ENCODE results near the gene G2E3.
"Not testable (repeated sequence)": the region's sequence is repeated elsewhere in the genome, so short reads cannot be mapped to it uniquely, and the experiment has no call there.

Gene G2E3

GRCh38 chr14:30573966-30574365, 15.0 kb downstream of the G2E3 start:
- no peak for DNase-seq (ENCODE audit: low read depth)
- H3K4me3 ChIP-seq (ENCODE audit: low read length): no peak overlapping the region
- no peak for TF ChIP-seq CTCF (conservative IDR thresholded peaks at IDR 0.05; ENCODE audit: low read length)

DNA sequence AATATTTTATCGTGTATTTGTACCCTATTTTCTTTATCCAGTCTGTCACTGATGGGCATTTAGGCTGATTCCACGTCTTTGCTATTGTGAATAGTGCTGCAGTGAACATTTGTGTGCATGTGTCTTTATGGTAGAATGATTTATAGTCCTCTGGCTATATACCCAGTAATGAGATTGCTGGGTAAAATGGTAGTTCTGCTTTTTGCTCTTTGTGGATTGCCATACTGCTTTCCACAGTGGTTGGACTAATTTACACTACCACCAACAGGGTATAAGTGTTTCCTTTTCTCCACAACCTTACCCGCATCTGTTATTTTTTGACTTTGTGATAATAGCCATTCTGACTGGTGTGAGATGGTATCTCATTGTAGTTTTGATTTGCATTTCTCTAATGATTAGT, 15.8 kb downstream of the G2E3 start:
- not testable (repeated sequence) for H3K4me3 ChIP-seq (ENCODE audit: low read length); DNase-seq (ENCODE audit: low read depth)

DNA sequence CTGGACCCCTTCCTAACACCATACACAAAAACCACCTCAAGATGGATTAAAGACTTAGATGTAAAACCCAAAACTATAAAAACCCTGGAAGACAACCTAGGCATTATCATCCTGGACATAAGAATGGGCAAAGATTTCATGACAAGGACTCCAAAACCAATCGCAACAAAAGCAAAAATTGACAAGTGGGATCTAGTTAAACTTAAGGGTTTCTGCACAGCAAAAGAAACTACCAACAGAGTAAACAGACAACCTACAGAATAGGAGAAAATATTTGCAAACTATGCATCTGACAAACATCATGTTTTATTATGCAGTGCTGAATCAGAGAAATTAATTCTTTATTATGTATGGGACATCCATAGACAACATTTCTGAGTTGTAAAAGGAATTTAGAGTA, 17.4 kb downstream of the G2E3 start:
- H3K4me3 ChIP-seq (ENCODE audit: low read length); DNase-seq (ENCODE audit: low read depth): not testable (repeated sequence)

- TF ChIP-seq CTCF (conservative IDR thresholded peaks at IDR 0.05; ENCODE audit: low read length): no peak
- peak; percentile 43 for DNase-seq (ENCODE audit: low read depth)
- no peak overlapping the region for H3K4me3 ChIP-seq (ENCODE audit: low read length)
Observed at GRCh38 chr14:30580616-30581282, 21.8 kb downstream of the G2E3 start.

DNA sequence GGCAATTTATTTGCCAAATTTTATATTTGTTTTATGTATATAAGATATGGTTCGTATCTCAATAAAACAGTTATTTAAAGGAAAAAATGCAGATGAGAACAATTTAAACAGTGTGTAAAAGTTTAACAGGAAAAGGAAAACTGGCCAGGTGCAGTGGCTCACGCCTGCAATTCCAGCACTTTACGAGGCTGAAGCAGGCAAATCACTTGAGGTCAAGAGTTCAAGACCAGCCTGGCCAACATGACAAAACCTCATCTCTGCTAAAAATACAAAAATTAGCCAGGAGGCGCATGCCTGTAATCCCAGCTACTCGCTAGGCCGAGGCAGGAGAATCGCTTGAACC, 22.3 kb downstream of the G2E3 start:
- TF ChIP-seq CTCF (conservative IDR thresholded peaks at IDR 0.05; ENCODE audit: low read length): no peak
- no peak overlapping the region for H3K4me3 ChIP-seq (ENCODE audit: low read length)
- no peak for DNase-seq (ENCODE audit: low read depth)

DNA sequence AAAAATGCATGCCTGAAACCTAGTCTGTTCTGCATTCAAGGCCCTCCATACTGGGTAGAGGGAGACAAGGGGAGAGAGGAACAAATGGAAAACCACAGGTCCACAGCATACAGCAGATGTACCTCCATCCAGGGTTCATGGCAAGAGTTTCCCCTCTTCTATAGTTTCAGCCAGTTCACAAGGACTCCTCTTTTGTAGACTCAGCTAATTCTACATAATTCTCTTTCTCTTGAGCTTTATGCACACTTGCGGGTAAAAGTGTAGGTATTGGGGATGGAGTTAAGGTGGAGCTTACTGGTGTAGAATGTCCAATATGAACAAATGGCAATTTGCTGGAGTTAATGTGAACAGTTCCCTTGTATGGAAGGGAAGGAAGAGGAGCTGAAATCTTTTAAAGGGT, 23.4 kb downstream of the G2E3 start:
- TF ChIP-seq CTCF (conservative IDR thresholded peaks at IDR 0.05; ENCODE audit: low read length): no peak
- no peak for DNase-seq (ENCODE audit: low read depth)
- no peak overlapping the region for H3K4me3 ChIP-seq (ENCODE audit: low read length)

- no peak overlapping the region for H3K4me3 ChIP-seq (ENCODE audit: low read length)
- no peak for TF ChIP-seq CTCF (conservative IDR thresholded peaks at IDR 0.05; ENCODE audit: low read length)
- no peak for DNase-seq (ENCODE audit: low read depth)
Observed at GRCh38 chr14:30584058-30584630, 25.2 kb downstream of the G2E3 start.

DNA sequence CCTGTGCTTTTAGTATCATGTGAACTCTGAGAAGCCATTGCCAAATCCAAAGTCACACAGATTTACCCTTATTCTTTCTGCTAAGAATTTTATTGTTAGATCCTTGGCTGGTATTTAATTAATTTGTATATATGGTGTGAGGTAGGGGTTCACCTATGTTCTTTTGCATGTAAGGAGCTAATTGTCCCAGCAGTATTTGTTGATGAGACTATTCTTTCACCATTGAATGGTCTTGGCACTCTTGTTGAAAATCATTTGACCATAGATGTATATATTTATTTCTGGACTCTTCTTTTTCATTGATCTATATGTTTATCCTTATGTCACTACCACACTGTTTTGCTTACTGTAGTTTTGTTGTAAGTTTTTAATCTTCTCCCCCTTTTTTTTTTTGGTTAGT, 26.2 kb downstream of the G2E3 start:
- DNase-seq (ENCODE audit: low read depth): no peak
- TF ChIP-seq CTCF (conservative IDR thresholded peaks at IDR 0.05; ENCODE audit: low read length): no peak
- no peak overlapping the region for H3K4me3 ChIP-seq (ENCODE audit: low read length)

Measured in AG10803 (cell line).